Sigmoid colon (tissue), 4 donors: ENCODE measurements around the gene RUFY1.

ENCODE experiments used
- EP300 ChIP-seq, 4 donors: sonication (generic); formaldehyde crosslinking; IDR thresholded peaks; one replicate each; pipeline ENCODE4 v1.6.1; 2017; ENCODE audit warnings: antibody characterized with exemption in 4 of 4
- TF ChIP-seq, protein P1 (sequence below), 4 experiments: fragments of 450-650 bp in 3 of 4; fragments of 200-600 bp in 1 of 4; IDR thresholded peaks; one replicate each; pipeline ENCODE4 v1.5.1; 2016 to 2019; ENCODE audit warnings: antibody characterized with exemption in 4 of 4, mild to moderate bottlenecking in 3 of 4, moderate library complexity in 2 of 4

GRCh38 chr5:179504191-179504590 is 46.2 kb upstream of the RUFY1 start:
- TF ChIP-seq, protein P1, sequence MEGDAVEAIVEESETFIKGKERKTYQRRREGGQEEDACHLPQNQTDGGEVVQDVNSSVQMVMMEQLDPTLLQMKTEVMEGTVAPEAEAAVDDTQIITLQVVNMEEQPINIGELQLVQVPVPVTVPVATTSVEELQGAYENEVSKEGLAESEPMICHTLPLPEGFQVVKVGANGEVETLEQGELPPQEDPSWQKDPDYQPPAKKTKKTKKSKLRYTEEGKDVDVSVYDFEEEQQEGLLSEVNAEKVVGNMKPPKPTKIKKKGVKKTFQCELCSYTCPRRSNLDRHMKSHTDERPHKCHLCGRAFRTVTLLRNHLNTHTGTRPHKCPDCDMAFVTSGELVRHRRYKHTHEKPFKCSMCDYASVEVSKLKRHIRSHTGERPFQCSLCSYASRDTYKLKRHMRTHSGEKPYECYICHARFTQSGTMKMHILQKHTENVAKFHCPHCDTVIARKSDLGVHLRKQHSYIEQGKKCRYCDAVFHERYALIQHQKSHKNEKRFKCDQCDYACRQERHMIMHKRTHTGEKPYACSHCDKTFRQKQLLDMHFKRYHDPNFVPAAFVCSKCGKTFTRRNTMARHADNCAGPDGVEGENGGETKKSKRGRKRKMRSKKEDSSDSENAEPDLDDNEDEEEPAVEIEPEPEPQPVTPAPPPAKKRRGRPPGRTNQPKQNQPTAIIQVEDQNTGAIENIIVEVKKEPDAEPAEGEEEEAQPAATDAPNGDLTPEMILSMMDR (IDR thresholded peaks at IDR 0.05) = no peak
- TF ChIP-seq EP300 (IDR thresholded peaks at IDR 0.05) = no peak
